HEK293T (cell line): ENCODE results near the gene EMP2.

Experiments
- ARNT ChIP-seq: fragments of 450-650 bp; IDR thresholded peaks from 2 replicates; pipeline ENCODE4 v1.6.1; 2017; ENCODE audit warnings: mild to moderate bottlenecking
- BHLHE40 ChIP-seq: fragments of 450-650 bp; IDR thresholded peaks from 2 replicates; pipeline ENCODE4 v1.6.1; 2016; ENCODE audit warnings: mild to moderate bottlenecking, moderate library complexity, borderline replicate concordance
- CTBP1 ChIP-seq: fragments of 450-650 bp; IDR thresholded peaks from 2 replicates; pipeline ENCODE4 v1.6.1; 2016; ENCODE audit warnings: borderline replicate concordance
- ELF4 ChIP-seq: fragments of 450-650 bp; IDR thresholded peaks from 2 replicates; pipeline ENCODE4 v1.6.1; 2017; ENCODE audit warnings: antibody characterized with exemption
- FOXA1 ChIP-seq: fragments of 450-650 bp; IDR thresholded peaks from 2 replicates; pipeline ENCODE4 v1.6.1; 2016; ENCODE audit warnings: mild to moderate bottlenecking
- FOXK2 ChIP-seq: fragments of 450-650 bp; IDR thresholded peaks from 2 replicates; pipeline ENCODE4 v1.6.1; 2016; ENCODE audit warnings: mild to moderate bottlenecking
- FOXM1 ChIP-seq: fragments of 450-650 bp; IDR thresholded peaks from 2 replicates; pipeline ENCODE4 v1.6.1; 2017; ENCODE audit warnings: mild to moderate bottlenecking, borderline replicate concordance
- HDGF ChIP-seq: fragments of 450-650 bp; IDR thresholded peaks from 2 replicates; pipeline ENCODE4 v1.6.1; 2017; ENCODE audit warnings: antibody characterized with exemption, borderline replicate concordance
- LEF1 ChIP-seq: fragments of 450-650 bp; IDR thresholded peaks from 2 replicates; pipeline ENCODE4 v1.6.1; 2017; ENCODE audit warnings: mild to moderate bottlenecking, borderline replicate concordance
- SP1 ChIP-seq: fragments of 450-650 bp; IDR thresholded peaks from 2 replicates; pipeline ENCODE4 v1.6.1; 2017
- SUZ12 ChIP-seq: fragments of 450-650 bp; IDR thresholded peaks from 2 replicates; pipeline ENCODE4 v1.6.1; 2016; ENCODE audit warnings: mild to moderate bottlenecking
- TARDBP ChIP-seq: fragments of 450-650 bp; IDR thresholded peaks from 2 replicates; pipeline ENCODE4 v1.6.1; 2016
- ZNF384 ChIP-seq: fragments of 450-650 bp; IDR thresholded peaks from 2 replicates; pipeline ENCODE4 v1.6.1; 2016

- no peak for TF ChIP-seq SP1
- TF ChIP-seq ARNT, result no peak
- TF ChIP-seq SUZ12, result no peak
- TF ChIP-seq TARDBP, result no peak
- TF ChIP-seq BHLHE40, result no peak
- no peak for TF ChIP-seq ZNF384
- no peak for TF ChIP-seq LEF1
- TF ChIP-seq FOXM1, result no peak
- TF ChIP-seq FOXA1, result no peak
- TF ChIP-seq CTBP1, result no peak
- TF ChIP-seq HDGF, result no peak
- no peak for TF ChIP-seq FOXK2
- no peak for TF ChIP-seq ELF4
Measured at GRCh38 chr16:10618710-10619209, 38.4 kb upstream of the EMP2 start.
